ENCODE results near the gene ANKK1.

The ANKK1 gene

GRCh38 chr11:113398669-113399430, 11.3 kb downstream of the ANKK1 start:
- TF ChIP-seq CTCF (conservative IDR thresholded peaks at IDR 0.05) = no peak
- no peak overlapping the region for H3K27ac ChIP-seq

GRCh38 chr11:113400631-113401230, 13.2 kb downstream of the ANKK1 start:
- no peak for TF ChIP-seq CTCF (conservative IDR thresholded peaks at IDR 0.05)
- peak overlapping the region; percentile 47; the same call in 1 of the 2 replicates for H3K27ac ChIP-seq

- TF ChIP-seq CTCF (conservative IDR thresholded peaks at IDR 0.05) = no peak
- peak overlapping the region; percentile 47 for H3K27ac ChIP-seq
Observed at GRCh38 chr11:113401718-113402117, 14.1 kb downstream of the ANKK1 start.

- H3K27ac ChIP-seq = no peak overlapping the region
- TF ChIP-seq CTCF (conservative IDR thresholded peaks at IDR 0.05) = no peak
Observed at GRCh38 chr11:113404859-113405430, 17.4 kb downstream of the ANKK1 start.

GRCh38 chr11:113405724-113406478, 18.3 kb downstream of the ANKK1 start:
- TF ChIP-seq CTCF (conservative IDR thresholded peaks at IDR 0.05) = no peak
- H3K27ac ChIP-seq = no peak overlapping the region

- H3K27ac ChIP-seq = no peak overlapping the region
- no peak for TF ChIP-seq CTCF (conservative IDR thresholded peaks at IDR 0.05)
Observed at GRCh38 chr11:113407163-113407562, 19.6 kb downstream of the ANKK1 start.

GRCh38 chr11:113408206-113408605, 20.6 kb downstream of the ANKK1 start:
- no peak overlapping the region for H3K27ac ChIP-seq
- no peak for TF ChIP-seq CTCF (conservative IDR thresholded peaks at IDR 0.05)

Measured in VCaP (cell line).